ENCODE results near the gene EIF1AD.
A peak's percentile ranks its signal among the peaks of the same experiment; 100 is the strongest.
"Not testable (repeated sequence)": the region's sequence is repeated elsewhere in the genome, so short reads cannot be mapped to it uniquely, and the experiment has no call there.

The EIF1AD gene

GRCh38 chr11:65973439-65974110 lies 28.4 kb downstream of the EIF1AD start:
- peak in 1 of 56 donors; percentile 11 for DNase-seq

GRCh38 chr11:65972116-65972515 lies 29.8 kb downstream of the EIF1AD start:
- DNase-seq, result no peak

GRCh38 chr11:65968600-65969482 lies 33.1 kb downstream of the EIF1AD start:
- DNase-seq, result no peak

GRCh38 chr11:65967329-65967934 lies 34.5 kb downstream of the EIF1AD start:
- no peak for DNase-seq

GRCh38 chr11:65965986-65966762 lies 35.8 kb downstream of the EIF1AD start:
- DNase-seq, result no peak

- no peak for DNase-seq
These were observed 37.1 kb downstream of the EIF1AD start for GRCh38 chr11:65964906-65965305.

- DNase-seq, result no peak
These were observed 39.8 kb downstream of the EIF1AD start for GRCh38 chr11:65962141-65962564.

GRCh38 chr11:65961267-65962140 lies 40.5 kb downstream of the EIF1AD start, which contains the start of gene SART1:
SART1 (plus strand) TSS chr11:65961734; CDS start chr11:65961781, 47 bp downstream.
- peak; percentile 45 to 98 (median 95) for DNase-seq

- peak in 1 of 56 donors; percentile 21 for DNase-seq
These were observed 41.1 kb downstream of the EIF1AD start for GRCh38 chr11:65960824-65961266.

- DNase-seq, result no peak
These were observed 43.1 kb downstream of the EIF1AD start for GRCh38 chr11:65958774-65959420.

GRCh38 chr11:65958291-65958690 lies 43.7 kb downstream of the EIF1AD start:
- DNase-seq, result no peak

- DNase-seq, result no peak
These were observed 47.2 kb downstream of the EIF1AD start for GRCh38 chr11:65954771-65955170.

GRCh38 chr11:65953471-65953870 lies 48.5 kb downstream of the EIF1AD start:
- DNase-seq, result no peak

- no peak for DNase-seq
These were observed 49.9 kb downstream of the EIF1AD start for GRCh38 chr11:65952052-65952521.

- not testable (repeated sequence) for DNase-seq
These were observed 50.3 kb downstream of the EIF1AD start for GRCh38 chr11:65951641-65952040.

GRCh38 chr11:65950711-65951110 lies 51.2 kb downstream of the EIF1AD start:
- DNase-seq, result not testable (repeated sequence)

GRCh38 chr11:65947603-65948125 lies 54.3 kb downstream of the EIF1AD start:
- no peak for DNase-seq

- no peak for DNase-seq
These were observed 54.8 kb downstream of the EIF1AD start for GRCh38 chr11:65947133-65947532.

- DNase-seq, result no peak
These were observed 55.3 kb downstream of the EIF1AD start for GRCh38 chr11:65946655-65947054.
